HL-60/S4 treated with retinoic acid at 250 ng/mL for 4 days and 3 days (cell line): ENCODE measurements around the gene REG1A.

Experiments used
- in situ Hi-C: fragments of 300-500 bp; cut with MboI; formaldehyde crosslinking; loops from 2 replicates; pipeline ENCODE4 v1.7.0; 2022; ENCODE audit warnings: low sequenced_read_pairs

REG1A gene

GRCh38 chr2:79120194-79120713 is at the start of gene REG1A:
TSS of gene REG1A (plus strand) at chr2:79120488. CDS start at chr2:79120862, 374 bp downstream.
- in situ Hi-C loops = no loop called here

- in situ Hi-C loops = no loop called here
Observed at GRCh38 chr2:79071078-79071477, 49.2 kb upstream of the REG1A start.

GRCh38 chr2:79082987-79083386 is 37.3 kb upstream of the REG1A start:
- in situ Hi-C loops = no loop called here

GRCh38 chr2:79083597-79084251 is 36.6 kb upstream of the REG1A start:
- in situ Hi-C loops = no loop called here

GRCh38 chr2:79084495-79085135 is 35.7 kb upstream of the REG1A start:
- in situ Hi-C loops = no loop called here

- in situ Hi-C loops = no loop called here
Observed at GRCh38 chr2:79085382-79085781, 34.9 kb upstream of the REG1A start.

- in situ Hi-C loops = no loop called here
Observed at GRCh38 chr2:79086255-79086654, 34.0 kb upstream of the REG1A start.

- in situ Hi-C loops = no loop called here
Observed at GRCh38 chr2:79087785-79088364, 32.4 kb upstream of the REG1A start, which contains the start of gene REG1B. TSS of gene REG1B (minus strand) at chr2:79087993. CDS start at chr2:79087612, 381 bp downstream.

GRCh38 chr2:79090693-79091092 is 29.6 kb upstream of the REG1A start:
- in situ Hi-C loops = no loop called here

GRCh38 chr2:79097843-79098242 is 22.4 kb upstream of the REG1A start:
- in situ Hi-C loops = no loop called here

GRCh38 chr2:79099140-79099686 is 21.1 kb upstream of the REG1A start:
- in situ Hi-C loops = no loop called here

- in situ Hi-C loops = no loop called here
Observed at GRCh38 chr2:79100285-79100684, 20.0 kb upstream of the REG1A start.

- in situ Hi-C loops = no loop called here
Observed at GRCh38 chr2:79101024-79101423, 19.3 kb upstream of the REG1A start.

- in situ Hi-C loops = no loop called here
Observed at GRCh38 chr2:79103214-79103613, 17.1 kb upstream of the REG1A start.

- in situ Hi-C loops = no loop called here
Observed at GRCh38 chr2:79105259-79105658, 15.0 kb upstream of the REG1A start.

GRCh38 chr2:79112269-79112668 is 8.0 kb upstream of the REG1A start:
- in situ Hi-C loops = no loop called here

- in situ Hi-C loops = no loop called here
Observed at GRCh38 chr2:79114797-79115494, 5.3 kb upstream of the REG1A start.

GRCh38 chr2:79116997-79117928 is 3.0 kb upstream of the REG1A start:
- in situ Hi-C loops = no loop called here

- in situ Hi-C loops = no loop called here
Observed at GRCh38 chr2:79122676-79123075, 2.4 kb downstream of the REG1A start.
